Neural progenitor cell (in vitro differentiated cells): ENCODE results near the gene ZFAND3.

Experiments
- EZH2phosphoT487 ChIP-seq: fragments of 200-600 bp; sonication (generic); IDR thresholded peaks from 2 replicates; pipeline ENCODE4 v1.6.1; 2017; ENCODE audit warnings: antibody characterized with exemption
- TF ChIP-seq, protein P1 (sequence below): fragments of 200-600 bp; sonication (generic); IDR thresholded peaks from 2 replicates; pipeline ENCODE4 v1.5.1; 2017; ENCODE audit warnings: antibody characterized with exemption, mild to moderate bottlenecking

DNA sequence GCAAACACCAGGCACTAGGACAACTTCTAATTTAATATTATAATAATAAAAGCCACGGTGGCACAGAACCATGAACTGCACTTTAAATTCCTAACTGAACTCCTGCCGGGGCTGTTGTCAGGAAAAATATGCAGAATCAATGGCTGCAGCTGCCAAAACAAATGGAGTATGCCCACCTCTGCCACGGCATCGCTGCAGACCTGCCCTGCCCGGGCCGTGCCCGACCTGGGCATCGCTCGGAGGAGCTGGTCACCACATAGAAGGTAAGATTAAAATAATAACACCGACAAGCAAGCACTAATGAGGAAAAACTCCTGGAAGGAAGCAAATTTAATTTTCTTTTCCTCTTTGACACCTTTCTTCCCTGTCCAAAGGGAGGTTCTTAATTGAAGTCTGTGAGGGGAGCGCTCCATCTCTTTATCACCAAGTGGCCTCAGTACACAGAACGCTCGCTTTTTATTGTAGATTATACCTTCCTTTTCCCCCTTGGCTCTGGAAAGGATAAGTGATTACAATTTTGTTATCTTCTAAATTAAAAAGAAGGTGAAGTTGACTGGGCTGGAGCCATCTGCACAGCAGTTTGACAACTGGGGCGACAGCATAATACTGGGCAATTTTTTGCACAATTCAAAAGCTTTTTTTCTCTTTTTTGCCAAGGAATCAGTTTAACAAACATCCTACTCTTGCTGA lies 351.3 kb downstream of the ZFAND3 start:
- TF ChIP-seq, protein P1, sequence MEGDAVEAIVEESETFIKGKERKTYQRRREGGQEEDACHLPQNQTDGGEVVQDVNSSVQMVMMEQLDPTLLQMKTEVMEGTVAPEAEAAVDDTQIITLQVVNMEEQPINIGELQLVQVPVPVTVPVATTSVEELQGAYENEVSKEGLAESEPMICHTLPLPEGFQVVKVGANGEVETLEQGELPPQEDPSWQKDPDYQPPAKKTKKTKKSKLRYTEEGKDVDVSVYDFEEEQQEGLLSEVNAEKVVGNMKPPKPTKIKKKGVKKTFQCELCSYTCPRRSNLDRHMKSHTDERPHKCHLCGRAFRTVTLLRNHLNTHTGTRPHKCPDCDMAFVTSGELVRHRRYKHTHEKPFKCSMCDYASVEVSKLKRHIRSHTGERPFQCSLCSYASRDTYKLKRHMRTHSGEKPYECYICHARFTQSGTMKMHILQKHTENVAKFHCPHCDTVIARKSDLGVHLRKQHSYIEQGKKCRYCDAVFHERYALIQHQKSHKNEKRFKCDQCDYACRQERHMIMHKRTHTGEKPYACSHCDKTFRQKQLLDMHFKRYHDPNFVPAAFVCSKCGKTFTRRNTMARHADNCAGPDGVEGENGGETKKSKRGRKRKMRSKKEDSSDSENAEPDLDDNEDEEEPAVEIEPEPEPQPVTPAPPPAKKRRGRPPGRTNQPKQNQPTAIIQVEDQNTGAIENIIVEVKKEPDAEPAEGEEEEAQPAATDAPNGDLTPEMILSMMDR = no peak
- TF ChIP-seq EZH2phosphoT487 = no peak
